Immature natural killer cell (primary cell): ENCODE results near the gene CYP4F2. TPM values are rescaled to one million over a fixed set of nuclear protein-coding genes. Genes with fewer than 3 reads are reported as not detected.
"Not testable (repeated sequence)": the region's sequence is repeated elsewhere in the genome, so short reads cannot be mapped to it uniquely, and the experiment has no call there.

Source experiments
- DNase-seq, 3 donors: peaks; one replicate each; pipeline ENCODE4 v3.0.0; 2022; ENCODE audit warnings: mixed read lengths in 1 of 3
- H3K27ac Mint-ChIP-seq, 6 donors: one replicate each; pipeline ENCODE4 v1.8.0; 2020; ENCODE audit warnings: mixed read lengths in 6 of 6, mild to moderate bottlenecking in 5 of 6, inconsistent platforms in 4 of 6, moderate library complexity in 3 of 6
- H3K27me3 Mint-ChIP-seq, 3 donors: one replicate each; pipeline ENCODE4 v1.8.0; 2020 to 2021; ENCODE audit warnings: low read depth in 3 of 3, mild to moderate bottlenecking in 3 of 3, mixed read lengths in 3 of 3, moderate library complexity in 3 of 3, inconsistent platforms in 1 of 3
- H3K36me3 Mint-ChIP-seq, 3 donors: one replicate each; pipeline ENCODE4 v1.8.0; 2020; ENCODE audit warnings: mixed read lengths in 3 of 3, inconsistent platforms in 2 of 3, mild to moderate bottlenecking in 2 of 3
- H3K4me1 Mint-ChIP-seq, 2 donors: one replicate each; pipeline ENCODE4 v1.8.0; 2020; ENCODE audit warnings: inconsistent platforms in 2 of 2, mild to moderate bottlenecking in 2 of 2, mixed read lengths in 2 of 2, moderate library complexity in 1 of 2
- H3K4me3 Mint-ChIP-seq, 5 donors: one replicate each; pipeline ENCODE4 v1.8.0; 2020; ENCODE audit warnings: mild to moderate bottlenecking in 5 of 5, mixed read lengths in 5 of 5, inconsistent platforms in 3 of 5, moderate library complexity in 3 of 5
- H3K9me3 Mint-ChIP-seq, 6 donors: one replicate each; pipeline ENCODE4 v1.8.0; 2020; ENCODE audit warnings: mild to moderate bottlenecking in 6 of 6, mixed read lengths in 6 of 6, inconsistent platforms in 4 of 6, moderate library complexity in 3 of 6
- polyA plus RNA-seq, 3 donors: library from polyadenylated mRNA; unstranded; fragments of 300-500 nt; fragmentation: Illumina TruSeq; gene quantifications; one replicate each; pipeline ENCODE4 v1.2.3, GENCODE V29; 2021

The CYP4F2 gene
- polyA plus RNA-seq, 3 donors from 2014 or later = not detected

DNA sequence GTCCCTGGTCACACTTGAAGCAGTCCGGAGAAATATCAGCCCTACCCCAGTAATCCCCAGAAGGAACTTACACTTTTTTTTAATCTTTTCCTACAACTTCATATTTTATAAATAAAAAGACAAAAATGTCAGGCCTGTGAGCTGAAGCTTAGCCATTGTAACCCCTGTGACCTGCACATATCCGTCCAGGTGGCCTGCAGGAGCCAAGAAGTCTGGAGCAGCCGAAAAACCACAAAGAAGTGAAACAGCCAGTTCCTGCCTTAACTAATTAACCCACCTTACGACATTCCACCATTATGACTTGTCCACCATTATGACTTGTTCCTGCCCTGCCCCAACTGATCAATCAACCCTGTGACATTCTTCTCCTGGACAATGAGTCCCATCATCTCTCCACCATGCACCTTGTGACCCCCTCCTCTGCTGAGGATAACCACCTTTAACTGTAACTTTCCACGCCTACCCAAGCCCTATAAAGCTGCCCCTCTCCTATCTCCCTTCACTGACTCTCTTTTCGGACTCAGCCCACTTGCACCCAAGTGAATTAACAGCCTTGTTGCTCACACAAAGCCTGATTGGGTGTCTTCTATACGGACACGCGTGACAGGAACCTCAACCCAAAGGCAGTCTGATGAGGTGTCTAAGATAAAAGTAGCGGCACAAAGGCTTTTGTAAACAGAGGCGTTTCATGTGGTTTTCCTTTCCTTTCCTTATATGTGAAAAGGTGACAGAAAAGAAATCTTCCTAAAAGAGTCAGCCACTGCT lies 62.1 kb downstream of the CYP4F2 start:
- peak; percentile 55 to 71 (median 66) for DNase-seq
- H3K27me3 Mint-ChIP-seq = peaks cover 7 to 11% (median 10%) of the 10 kb centered on the region in 3 donors
- not testable (repeated sequence) for H3K36me3 Mint-ChIP-seq

DNA sequence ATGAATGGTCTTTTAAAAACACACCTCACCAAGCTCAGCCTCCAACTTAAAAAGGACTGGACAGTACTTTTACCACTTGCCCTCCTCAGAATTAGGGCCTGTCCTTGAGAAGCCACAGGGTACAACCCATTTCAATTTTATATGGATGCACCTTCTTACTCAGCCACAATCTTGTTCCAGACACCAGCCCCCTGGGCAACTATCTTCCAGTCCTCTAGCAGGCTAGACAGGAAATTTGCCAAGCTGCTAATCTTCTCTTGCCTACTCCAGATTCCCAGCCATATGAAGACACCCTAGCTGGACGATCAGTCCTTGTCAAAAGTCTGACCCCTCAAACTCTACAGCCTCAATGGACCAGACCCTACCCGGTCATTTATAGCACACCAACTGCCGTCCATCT lies 63.6 kb downstream of the CYP4F2 start:
- not testable (repeated sequence) for H3K36me3 Mint-ChIP-seq, H3K9me3 Mint-ChIP-seq, DNase-seq, H3K4me3 Mint-ChIP-seq, H3K27ac Mint-ChIP-seq
- peaks cover 17 to 36% of the 10 kb centered on the region in 2 donors for H3K4me1 Mint-ChIP-seq
- H3K27me3 Mint-ChIP-seq = peaks cover 8 to 15% (median 14%) of the 10 kb centered on the region in 3 donors

More for the DNA sequence above, 62.1 kb downstream of the CYP4F2 start:
- not testable (repeated sequence) for H3K9me3 Mint-ChIP-seq
- peak overlapping the region; percentile 92 to 98 (median 96) for H3K4me3 Mint-ChIP-seq
- H3K27ac Mint-ChIP-seq = peak overlapping the region; percentile 92 to 100 (median 98)
- peaks cover 16 to 36% of the 10 kb centered on the region in 2 donors for H3K4me1 Mint-ChIP-seq

DNA sequence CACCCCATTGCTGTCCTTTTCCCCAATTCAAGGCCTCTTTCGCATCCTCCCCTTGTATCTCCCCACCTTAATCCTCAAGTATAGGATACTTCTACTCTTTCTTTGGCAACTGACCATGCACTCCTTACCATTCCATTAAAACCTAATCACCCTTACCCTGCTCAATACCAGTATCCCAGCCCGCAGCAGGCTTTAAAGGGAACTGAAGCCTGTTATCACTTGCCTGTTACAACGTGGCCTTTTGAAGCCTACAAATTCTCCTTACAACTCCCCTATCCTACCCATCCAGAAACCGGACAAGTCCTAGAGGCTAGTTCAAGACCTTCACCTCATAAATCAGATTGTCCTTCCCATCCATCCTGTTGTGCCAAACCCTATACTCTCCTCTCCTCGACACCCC lies 66.2 kb downstream of the CYP4F2 start:
- Mint-ChIP-seq H3K36me3 (no peaks in the 10 kb centered on the region), H3K4me3 (no peak overlapping the region), H3K4me1 (peaks cover 13 to 16% of the 10 kb centered on the region in 2 donors), H3K27ac (no peak overlapping the region), H3K27me3 (peaks cover 6 to 13% (median 10%) of the 10 kb centered on the region in 3 donors), H3K9me3 (no peaks in the 10 kb centered on the region)
- DNase-seq = no peak

DNA sequence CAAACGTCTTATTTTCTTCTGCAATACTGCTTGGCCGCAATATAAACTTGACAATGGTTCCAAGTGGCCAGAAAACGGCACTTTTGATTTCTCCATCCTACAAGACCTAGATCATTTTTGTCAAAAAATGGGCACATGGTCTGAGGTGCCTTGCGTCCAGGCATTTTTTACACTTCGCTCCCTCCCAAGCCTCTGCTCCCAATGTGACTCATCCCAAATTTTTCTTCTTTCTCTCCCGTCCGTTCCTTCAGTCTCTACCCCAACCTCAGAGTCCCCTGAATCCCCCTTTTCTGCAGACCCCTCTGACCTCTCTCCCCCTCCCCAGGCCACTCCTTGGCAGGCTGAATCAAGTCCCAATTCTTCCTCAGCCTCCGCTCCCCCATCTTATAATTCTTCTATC lies 68.1 kb downstream of the CYP4F2 start:
- Mint-ChIP-seq H3K27ac (no peak overlapping the region), H3K4me1 (peaks cover under 1 to 5% of the 10 kb centered on the region in 2 donors), H3K36me3 (no peaks in the 10 kb centered on the region), H3K9me3 (no peaks in the 10 kb centered on the region), H3K4me3 (no peak overlapping the region), H3K27me3 (peaks cover 4 to 8% (median 4%) of the 10 kb centered on the region in 3 donors)
- DNase-seq = no peak

DNA sequence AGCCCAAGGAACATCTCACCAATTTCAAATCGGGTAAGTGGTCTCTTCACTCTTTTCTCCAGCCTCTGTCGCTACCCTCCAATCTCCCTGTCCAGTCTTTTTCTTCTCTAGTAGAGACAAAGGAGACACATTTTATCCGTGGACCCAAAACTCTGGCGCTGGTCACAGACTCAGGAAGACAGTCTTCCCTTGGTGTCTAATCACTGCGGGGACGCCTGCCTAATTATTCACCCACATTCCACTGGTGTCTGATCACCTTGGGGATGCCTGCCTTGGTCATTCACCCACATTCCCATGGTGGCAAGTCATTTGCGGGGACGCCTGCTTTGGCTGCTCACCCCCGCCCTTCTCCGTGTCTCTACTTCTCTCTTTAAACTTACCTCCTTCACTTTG lies 68.6 kb downstream of the CYP4F2 start:
- H3K4me3 Mint-ChIP-seq = no peak overlapping the region
- no peaks in the 10 kb centered on the region for H3K36me3 Mint-ChIP-seq
- peaks cover 0 to 5% of the 10 kb centered on the region in 2 donors for H3K4me1 Mint-ChIP-seq
- DNase-seq = no peak
- H3K9me3 Mint-ChIP-seq = no peaks in the 10 kb centered on the region
- H3K27me3 Mint-ChIP-seq = peaks cover 4 to 8% (median 4%) of the 10 kb centered on the region in 3 donors
- no peak overlapping the region for H3K27ac Mint-ChIP-seq

DNA sequence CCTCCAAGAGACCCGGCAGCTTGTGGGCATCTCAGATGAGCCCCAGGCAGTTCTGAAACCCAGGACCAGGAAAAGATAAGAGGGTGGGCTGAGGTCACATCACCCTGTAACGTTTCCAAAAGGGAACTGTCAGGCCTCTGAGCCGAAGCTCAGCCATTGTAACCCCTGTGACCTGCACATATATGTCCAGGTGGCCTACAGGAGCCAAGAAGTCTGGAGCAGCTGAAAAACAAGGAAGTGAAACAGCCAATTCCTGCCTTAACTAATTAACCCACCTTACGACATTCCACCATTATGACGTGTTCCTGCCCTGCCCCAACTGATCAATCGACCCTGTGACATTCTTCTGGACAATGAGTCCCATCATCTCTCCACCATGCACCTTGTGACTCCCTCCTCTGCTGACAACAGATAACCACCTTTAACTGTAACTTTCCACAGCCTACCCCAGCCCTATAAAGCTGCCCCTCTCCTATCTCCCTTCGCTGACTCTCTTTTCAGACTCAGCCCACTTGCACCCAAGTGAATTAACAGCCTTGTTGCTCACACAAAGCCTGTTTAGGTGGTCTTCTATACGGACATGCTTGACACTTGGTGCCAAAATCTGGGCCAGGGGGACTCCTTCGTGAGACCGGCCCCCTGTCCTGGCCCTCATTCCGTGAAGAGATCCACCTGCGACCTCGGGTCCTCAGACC lies 69.1 kb downstream of the CYP4F2 start:
- not testable (repeated sequence) for H3K4me1 Mint-ChIP-seq, DNase-seq, H3K36me3 Mint-ChIP-seq, H3K27me3 Mint-ChIP-seq, H3K4me3 Mint-ChIP-seq, H3K9me3 Mint-ChIP-seq, H3K27ac Mint-ChIP-seq

DNA sequence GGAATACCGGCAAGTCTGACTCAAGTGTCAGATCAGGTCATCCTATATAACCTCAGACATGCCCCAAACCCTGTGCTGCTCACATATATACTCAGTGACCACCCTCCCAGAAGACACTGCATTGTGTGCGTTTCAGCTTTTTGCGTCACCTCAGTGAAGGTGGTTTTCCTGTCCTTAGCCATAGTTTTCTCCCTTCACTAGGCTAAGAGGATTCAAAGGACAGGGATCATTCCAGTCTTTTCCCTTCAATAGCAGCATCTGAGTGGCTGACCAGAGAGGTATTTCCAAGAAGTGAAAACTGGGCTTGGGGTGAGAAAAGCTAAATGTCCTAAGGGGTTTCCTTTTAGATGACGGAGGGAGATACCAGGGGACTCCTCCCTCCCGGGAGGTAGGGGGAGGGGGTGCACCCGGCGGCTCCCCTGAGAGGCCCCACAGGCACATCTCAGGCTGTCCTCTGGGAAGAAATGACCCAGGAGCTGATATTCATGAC lies 69.7 kb downstream of the CYP4F2 start:
- no peak overlapping the region for H3K4me3 Mint-ChIP-seq

More for the DNA sequence above, 69.7 kb downstream of the CYP4F2 start:
- Mint-ChIP-seq H3K4me1 (peaks cover 0 to 5% of the 10 kb centered on the region in 2 donors), H3K9me3 (no peaks in the 10 kb centered on the region), H3K36me3 (no peaks in the 10 kb centered on the region), H3K27me3 (peaks cover 5 to 8% (median 6%) of the 10 kb centered on the region in 3 donors), H3K27ac (no peak overlapping the region)
- no peak for DNase-seq

Other genes with a start within 250 kb of the CYP4F2 start
- not detected for gene CYP4F12, start 225.0 kb downstream of the CYP4F2 start, polyA plus RNA-seq
- not detected for gene OR10H2, start 170.1 kb downstream of the CYP4F2 start, polyA plus RNA-seq
- gene OR10H3, start 160.1 kb downstream of the CYP4F2 start, polyA plus RNA-seq = not detected
- gene OR10H5, start 110.4 kb downstream of the CYP4F2 start, polyA plus RNA-seq = not detected
- gene OR10H1, start 82.4 kb downstream of the CYP4F2 start, polyA plus RNA-seq = not detected
- not detected for gene CYP4F11, start 36.5 kb upstream of the CYP4F2 start, polyA plus RNA-seq
- gene OR10H4, start 50.9 kb upstream of the CYP4F2 start, polyA plus RNA-seq = not detected
- gene TPM4, start 178.4 kb upstream of the CYP4F2 start, polyA plus RNA-seq = 100 to 1,000 TPM; 106 to 193 (median 107) TPM
- gene RAB8A, start 213.8 kb upstream of the CYP4F2 start, polyA plus RNA-seq = 100 to 1,000 TPM; 110 to 184 (median 126) TPM
- gene HSH2D, start 245.6 kb upstream of the CYP4F2 start, polyA plus RNA-seq = 100 to 1,000 TPM in 1 of 3 donors, 10 to 100 TPM in 2; 70.4 to 127 (median 97.4) TPM